RPMI8226 (cell line): ENCODE results near the gene GIMAP4.
"Not testable (repeated sequence)": the region's sequence is repeated elsewhere in the genome, so short reads cannot be mapped to it uniquely, and the experiment has no call there.

Source experiments
- DNase-seq: peaks from one replicate; pipeline ENCODE4 v3.0.0-alpha.2; 2015

The GIMAP4 gene

DNA sequence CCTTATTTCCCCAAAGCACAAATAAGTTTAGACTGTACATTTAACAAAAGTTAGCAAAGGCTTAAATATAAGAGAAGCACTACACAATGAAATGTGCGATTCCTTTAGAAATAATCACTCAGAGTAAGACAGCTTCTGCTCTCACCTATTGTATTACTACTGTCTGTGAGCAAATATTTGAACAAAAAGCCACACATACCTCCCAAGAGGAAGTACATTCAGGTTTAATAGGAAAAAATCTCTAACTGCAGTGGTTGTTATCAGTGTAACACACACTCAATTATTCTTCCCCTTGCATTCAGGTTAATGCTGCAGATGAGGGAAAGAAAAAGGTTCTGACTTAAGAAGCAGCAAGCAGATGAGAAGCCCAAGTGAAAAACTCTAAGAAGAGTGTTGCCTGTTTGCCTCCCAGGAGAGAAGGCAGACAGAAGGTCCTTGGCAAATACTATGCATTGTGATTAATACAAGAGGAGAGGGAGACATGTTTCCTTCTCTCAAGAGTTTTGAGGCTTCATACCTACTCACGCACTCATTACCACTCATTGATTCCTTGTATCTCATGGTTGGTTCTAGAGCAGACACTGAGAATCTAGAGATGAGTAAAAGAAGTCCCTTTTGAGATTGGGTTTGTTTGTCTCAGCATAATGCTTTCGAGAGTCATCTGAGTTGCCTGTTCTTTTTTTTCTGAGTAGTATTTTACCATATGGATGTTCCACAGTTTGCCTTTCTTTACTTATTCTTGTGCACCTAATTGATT, 13.6 kb downstream of the GIMAP4 start:
- no peak for DNase-seq

DNA sequence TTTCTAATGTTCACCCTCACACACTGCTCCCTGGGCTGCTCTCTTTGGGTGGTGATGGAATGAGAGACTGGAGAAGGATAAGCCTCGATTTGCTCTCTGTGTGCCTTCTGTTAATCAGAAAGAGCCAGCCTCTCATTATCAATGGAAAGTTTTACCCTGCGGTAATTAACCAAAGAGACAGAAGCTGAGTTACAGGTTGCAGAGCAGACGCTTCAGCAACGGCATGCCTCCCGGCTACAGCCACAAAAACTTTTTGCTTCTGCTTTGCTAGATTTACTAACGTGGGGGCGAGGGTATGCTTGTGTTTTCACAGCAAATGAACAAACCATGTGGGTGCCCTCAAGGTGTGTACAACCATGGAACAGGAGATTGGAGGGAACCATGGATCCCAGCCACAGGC, 18.0 kb downstream of the GIMAP4 start:
- DNase-seq, result no peak

DNA sequence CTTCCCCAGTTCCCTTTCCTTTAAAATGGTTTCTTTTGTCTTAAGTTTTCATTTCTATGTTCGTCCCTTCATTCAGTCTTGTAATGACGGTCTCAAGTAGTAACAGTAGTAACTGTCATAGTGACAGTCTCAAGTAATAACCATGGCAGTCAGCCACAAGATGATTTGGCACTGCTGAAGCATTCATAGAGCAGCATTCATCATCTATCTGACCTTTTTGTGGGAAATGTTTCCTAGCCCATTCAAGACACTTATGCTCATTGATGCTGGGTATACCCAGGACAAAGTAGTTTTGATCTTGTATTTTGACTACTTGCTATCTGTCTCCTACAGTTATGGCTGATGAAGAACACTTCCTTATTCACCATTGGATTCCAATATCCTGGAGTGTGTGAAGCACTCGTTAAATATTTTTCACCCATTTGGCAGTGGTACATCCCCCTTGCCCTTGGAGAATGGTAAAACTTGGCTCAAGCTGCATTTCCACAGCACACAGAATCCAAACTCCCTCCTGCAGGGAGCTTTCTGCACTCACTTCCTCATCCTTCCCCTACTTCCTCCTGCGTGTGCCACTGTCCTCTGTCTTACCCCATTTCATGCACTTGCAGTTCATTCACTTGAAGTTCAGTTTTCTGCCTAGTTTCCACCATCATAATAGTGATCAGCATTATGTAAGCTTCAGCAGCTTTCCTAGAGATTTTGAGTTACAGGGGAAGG, 19.0 kb downstream of the GIMAP4 start:
- DNase-seq, result no peak

DNA sequence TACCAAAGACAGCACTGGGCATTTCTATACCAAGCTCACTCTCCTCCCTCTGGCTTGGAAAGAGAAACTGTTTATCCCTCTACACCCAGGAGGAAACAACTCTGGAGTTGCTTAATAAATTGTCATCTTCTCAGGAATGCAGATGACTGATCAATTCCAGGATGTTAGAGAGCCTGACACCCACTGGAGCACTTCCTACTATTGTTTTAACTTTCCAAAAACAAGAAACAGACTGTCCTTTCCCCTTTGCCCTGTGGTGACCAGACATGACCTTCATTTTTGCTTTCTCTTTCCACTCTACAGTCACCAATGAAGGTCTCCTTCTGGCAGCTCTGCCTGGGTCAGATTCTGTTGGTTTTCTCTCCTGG, 19.6 kb downstream of the GIMAP4 start:
- no peak for DNase-seq

DNA sequence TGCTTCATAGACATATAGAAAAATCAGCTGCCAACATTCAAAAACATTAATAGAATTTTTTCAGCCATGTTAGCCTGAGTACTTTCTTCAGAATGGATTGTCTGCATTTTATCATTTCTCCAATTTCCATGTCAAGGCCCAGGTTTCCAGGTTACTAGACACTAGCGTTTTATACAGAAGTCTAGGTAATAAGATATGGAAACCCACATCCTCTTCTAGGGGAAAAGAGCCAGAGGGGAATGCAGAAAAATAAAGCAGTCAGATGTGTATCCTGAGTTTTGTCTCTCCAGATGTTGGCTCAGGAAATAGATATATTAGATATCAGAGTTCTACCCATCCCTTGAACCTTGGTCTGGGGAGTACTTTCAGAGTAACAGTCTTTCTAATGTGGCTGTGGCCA, 20.4 kb downstream of the GIMAP4 start:
- DNase-seq, result no peak

DNA sequence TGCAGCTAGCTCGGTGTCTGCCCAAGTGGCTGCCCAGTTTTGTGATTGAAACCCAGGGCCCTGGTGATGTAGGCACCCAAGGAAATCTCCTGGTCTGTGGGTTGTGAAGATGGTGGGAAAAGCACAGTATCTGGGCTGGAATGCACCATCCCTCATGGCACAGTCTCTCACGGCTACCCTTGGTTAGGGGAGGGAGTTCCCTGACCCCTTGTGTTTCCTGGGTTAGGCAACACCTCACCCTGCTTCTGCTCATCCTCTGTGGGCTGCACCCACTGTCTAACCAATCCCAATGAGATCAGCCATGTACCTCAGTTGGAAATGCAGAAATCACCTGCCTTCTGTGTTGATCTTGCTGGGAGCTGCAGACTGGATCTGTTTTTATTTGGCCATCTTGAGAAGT, 27.6 kb downstream of the GIMAP4 start:
- no peak for DNase-seq

DNA sequence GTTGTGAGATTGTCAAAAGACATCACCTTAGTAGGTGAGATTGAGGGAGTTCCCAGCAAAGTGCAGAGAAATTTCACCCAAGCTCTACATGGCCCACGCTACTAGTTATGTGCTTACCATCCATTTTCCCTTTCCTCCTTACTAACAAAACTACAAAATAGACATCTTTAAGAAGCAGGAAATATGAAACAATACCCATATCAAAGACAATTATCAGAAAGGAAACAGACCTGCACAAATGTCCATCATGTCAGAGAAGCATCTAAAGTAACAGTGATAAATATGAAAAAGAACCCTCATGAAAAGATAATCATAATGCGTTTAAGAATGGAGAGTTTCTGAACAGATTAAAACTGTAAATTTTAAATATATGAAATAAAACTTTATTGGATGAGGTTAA, 28.2 kb downstream of the GIMAP4 start:
- DNase-seq, result no peak

DNA sequence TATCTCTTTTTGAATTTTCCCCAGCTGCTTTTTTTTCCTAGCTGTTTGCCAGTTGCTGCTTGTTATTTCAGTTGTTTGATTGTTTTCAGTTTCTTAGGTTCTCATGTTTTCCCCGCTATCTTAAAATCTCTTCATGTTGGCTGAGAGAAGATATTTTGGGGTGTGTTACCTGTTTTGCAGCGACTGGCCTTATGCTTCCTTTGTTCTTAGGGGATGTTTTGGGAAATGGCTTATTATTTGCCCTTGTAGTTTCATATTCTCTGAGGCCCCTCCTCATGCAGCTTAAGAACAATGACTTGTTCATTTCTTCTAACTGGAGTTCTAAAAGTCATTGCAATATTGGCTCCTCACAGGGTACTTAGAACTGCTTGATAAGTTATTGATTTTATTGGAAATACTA, 36.4 kb downstream of the GIMAP4 start:
- DNase-seq, result not testable (repeated sequence)

DNA sequence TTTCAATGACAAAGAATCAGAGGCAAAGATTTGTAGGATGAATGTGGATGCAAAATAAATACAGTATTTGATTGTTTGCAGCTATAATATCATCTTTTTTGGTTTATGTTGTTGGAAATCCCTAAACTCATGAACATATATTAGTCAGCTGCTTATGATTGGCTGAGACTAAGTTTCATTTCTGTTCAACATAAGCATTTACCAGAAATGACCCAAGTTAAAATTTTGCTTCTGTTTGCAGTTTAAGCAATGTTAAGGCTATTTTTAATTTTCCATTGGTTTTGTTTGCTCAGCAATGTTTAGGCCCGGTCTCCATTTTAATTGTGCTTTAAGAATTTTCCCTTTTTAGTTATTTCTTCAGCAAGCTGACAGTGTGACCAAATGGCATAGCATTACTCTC, 43.0 kb downstream of the GIMAP4 start:
- DNase-seq, result peak; percentile 60

DNA sequence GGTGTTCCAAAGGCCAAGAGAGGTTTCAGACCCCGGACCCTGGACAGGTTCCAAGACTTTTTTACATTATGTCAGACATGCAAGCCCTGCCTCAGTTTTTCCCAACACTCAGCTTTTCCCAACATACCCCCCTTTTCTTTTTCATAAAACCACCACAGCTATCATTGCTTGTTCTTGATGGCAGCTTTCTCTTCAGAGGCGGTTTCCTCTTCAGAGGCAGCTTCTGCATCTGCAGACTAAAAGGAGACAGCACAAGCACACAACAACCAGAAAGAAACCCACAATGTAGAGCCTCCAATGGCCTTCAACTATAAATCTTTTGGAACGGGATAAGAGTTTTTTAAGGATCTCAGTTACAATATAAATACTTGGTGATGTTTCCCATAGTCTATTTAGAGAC, 45.7 kb downstream of the GIMAP4 start:
- no peak for DNase-seq

DNA sequence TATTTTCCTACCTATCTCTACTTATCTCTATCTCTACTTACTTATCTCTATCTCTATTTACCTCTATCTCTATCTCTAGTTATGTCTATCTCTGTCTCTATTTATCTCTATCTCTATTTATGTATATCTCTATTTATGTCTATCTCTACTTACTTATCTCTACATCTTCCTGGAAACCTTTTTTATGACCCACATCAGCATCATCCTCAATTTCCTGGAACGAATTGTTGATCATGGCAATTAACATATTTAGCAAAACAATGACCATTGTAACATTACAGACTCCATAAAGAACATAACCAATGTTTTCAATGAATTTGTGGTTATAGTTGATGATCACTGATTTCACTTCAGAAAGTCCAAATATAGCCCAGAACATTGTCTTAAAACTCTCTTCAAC, 46.7 kb downstream of the GIMAP4 start:
- no peak for DNase-seq

DNA sequence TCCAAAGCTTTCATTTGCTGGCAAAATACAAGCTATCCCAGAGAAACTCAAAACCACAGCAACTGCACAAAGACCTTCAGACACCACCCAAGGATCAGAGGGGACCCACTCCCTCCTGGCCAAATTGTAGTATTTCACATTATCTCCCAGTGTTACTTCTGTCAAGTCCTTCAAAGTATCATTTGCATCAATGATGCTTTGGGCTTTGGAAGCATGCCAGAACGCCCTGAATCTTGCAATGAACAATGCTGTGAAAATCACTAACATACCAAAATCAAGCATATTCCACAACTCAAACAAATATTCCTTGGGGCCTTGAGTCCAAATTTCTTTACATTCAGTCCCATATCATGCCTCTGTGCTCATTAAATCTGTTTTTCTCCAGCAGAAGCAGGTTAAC, 47.2 kb downstream of the GIMAP4 start:
- not testable (repeated sequence) for DNase-seq

DNA sequence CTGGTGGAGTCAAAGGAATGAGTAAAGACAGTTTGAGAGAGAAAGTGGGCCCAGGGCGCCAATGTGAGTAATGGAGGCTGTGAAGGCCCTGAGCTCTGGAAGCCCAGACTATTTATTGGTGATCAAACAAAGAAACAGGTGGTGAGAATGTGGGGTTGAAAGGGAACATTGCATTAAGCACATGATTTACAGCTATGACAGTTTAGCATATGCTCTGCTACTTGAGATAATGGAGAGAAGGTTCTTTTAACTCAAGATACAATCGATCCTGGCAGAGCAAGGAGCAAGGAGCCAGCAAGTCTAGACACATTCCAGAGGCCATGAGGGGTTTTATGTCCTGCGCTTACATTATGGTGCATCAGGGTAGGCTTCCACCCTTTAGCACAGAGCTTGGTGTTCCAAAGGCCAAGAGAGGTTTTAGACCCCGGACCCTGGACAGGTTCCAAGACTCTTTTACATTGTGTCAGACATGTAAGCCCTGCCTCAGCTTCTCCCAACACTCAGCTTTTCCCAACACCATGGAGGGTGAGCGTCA, 48.1 kb downstream of the GIMAP4 start:
- DNase-seq, result not testable (repeated sequence)

DNA sequence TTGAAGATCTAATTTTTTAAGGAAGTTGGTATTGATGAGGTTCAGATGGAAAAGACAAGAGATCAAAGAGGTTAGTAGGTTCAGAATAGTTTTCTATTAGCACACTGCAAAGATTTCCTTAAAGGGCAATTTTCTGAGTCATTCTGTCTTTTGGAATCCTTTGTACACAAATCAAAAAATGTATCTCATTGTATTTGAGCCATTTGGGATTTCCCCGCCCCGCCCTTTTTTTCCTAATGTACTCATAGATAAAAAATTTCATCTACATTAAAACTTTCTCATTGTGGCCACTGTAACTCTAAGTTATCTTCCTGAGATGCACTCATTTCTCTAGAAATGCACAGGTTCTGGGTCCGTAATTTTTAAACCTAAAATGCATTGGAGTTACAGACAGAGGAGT, 52.9 kb downstream of the GIMAP4 start:
- no peak for DNase-seq

DNA sequence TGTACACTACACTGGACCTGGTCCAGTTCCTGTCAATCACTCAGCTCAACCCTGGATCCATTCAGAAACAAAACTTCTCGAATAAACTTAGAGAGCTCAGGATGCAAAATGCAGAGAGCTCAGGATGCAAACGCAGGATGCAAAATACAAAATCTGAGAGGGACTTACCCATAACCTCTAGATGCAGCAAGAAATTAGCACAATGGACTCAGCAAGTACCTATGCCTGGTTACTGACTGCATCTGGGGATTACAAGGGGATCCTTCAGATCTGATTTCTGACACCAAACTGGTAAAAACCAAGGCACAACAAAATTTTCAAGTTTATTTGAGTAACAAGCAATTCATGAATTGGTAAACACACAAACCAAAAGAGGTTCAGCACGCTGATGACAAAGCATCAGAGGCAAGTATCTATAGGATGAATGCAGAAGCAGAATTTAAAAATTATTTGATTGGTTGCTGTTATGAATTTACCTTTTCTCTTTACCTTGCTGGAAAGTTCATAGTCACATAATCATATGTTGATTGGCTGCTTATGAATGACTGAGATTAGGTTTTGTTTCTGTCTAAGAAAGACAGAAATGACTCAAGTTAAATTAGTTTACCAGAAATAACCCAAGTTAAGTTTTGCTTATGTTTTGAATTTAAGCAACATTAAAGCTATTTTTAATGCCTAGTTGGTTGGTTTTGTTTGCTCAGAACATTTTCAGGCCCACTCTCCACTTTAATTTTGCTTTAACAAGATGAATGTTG, 53.6 kb downstream of the GIMAP4 start:
- DNase-seq, result no peak

DNA sequence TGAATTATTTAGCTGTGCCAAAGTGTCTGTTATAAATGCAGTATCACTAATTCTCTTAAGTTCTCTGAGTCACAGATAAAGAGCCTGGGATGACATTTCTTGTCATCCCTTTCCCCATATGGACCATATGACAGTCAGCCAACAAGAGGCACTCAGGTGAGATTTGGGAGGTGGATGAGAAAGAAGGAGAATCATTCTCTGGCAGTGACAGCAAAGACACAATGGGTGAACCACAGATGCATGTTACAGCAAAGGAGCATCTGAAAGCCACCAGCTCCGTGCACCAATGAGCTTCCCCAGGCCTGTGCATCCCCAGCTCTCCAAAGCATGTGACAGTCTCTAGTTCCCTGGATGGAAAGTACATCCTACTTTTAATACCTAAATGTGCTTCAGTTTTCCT, 54.2 kb downstream of the GIMAP4 start:
- no peak for DNase-seq
